ENCODE data around the gene IGF1R.

Gene IGF1R

GRCh38 chr15:99006904-99007495 is 358.7 kb downstream of the IGF1R start:
- no peak for TF ChIP-seq CTCF (IDR thresholded peaks at IDR 0.05)
- H3K27me3 ChIP-seq: peaks cover 25% of the 10 kb centered on the region
- H3K36me3 ChIP-seq: no peaks in the 10 kb centered on the region
- peaks cover 15 to 16% of the 10 kb centered on the region in 2 experiments for H3K4me1 ChIP-seq (ENCODE audit: control insufficient read depth in 1 of 2, insufficient read depth in 1 of 2, low read depth in 1 of 2, low read length in 1 of 2)
- H3K4me3 ChIP-seq (ENCODE audit: low read depth in 1 of 2, low read length in 1 of 2): no peak overlapping the region
- H3K27ac ChIP-seq: no peak overlapping the region
- H3K9me3 ChIP-seq: no peaks in the 10 kb centered on the region

DNA sequence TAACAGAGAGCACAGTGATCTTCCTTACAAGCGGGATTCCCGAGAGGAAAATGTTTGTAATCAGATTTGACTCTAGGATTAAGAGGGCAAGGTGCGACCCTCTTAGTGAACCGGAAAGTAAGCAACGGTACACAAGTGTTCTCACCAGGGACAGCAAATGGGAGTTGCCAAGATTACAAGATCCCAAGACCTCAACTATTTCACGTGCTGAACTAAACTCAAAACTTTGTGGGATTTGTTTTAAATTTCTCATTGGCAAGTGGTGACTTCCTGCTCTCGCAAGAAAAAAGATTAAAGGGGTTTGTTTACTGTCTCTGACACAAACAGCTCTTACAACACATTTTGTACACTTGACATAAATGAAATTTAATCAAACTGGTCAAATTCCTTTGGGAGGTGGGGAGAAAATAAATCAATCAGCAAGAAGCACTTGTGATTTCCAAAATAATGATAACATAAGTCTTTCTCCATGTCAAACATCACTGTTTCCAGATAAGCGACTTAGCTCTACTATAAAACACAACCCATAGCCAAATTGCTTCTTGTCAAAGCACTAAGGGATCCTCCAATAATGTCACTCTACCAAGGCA is 361.5 kb downstream of the IGF1R start:
- peaks cover 22% of the 10 kb centered on the region for H3K27me3 ChIP-seq
- no peaks in the 10 kb centered on the region for H3K9me3 ChIP-seq
- no peaks in the 10 kb centered on the region for H3K36me3 ChIP-seq
- no peak for TF ChIP-seq CTCF (IDR thresholded peaks at IDR 0.05)
- peaks cover 15 to 22% of the 10 kb centered on the region in 2 experiments for H3K4me1 ChIP-seq (ENCODE audit: control insufficient read depth in 1 of 2, insufficient read depth in 1 of 2, low read depth in 1 of 2, low read length in 1 of 2)
- no peak overlapping the region for H3K4me3 ChIP-seq (ENCODE audit: low read depth in 1 of 2, low read length in 1 of 2)
- H3K27ac ChIP-seq: no peak overlapping the region

- Histone ChIP-seq H3K36me3 (no peaks in the 10 kb centered on the region), H3K4me1 (ENCODE audit: control insufficient read depth in 1 of 2, insufficient read depth in 1 of 2, low read depth in 1 of 2, low read length in 1 of 2) (peaks cover 20 to 27% of the 10 kb centered on the region in 2 experiments), H3K9me3 (no peaks in the 10 kb centered on the region), H3K4me3 (ENCODE audit: low read depth in 1 of 2, low read length in 1 of 2) (no peak overlapping the region), H3K27me3 (peaks cover 15% of the 10 kb centered on the region), H3K27ac (no peak overlapping the region)
- no peak for TF ChIP-seq CTCF (IDR thresholded peaks at IDR 0.05)
Measured at GRCh38 chr15:99010768-99011167, 362.4 kb downstream of the IGF1R start.

All from neutrophil (primary cell).